Endothelial cell (in vitro differentiated cells): ENCODE results near the gene PNMT. TPM values are rescaled to one million over a fixed set of nuclear protein-coding genes. Genes with fewer than 3 reads are reported as not detected.

Experiments
- DNase-seq: peaks from one replicate; pipeline ENCODE4 v3.0.0; 2021; ENCODE audit warnings: low spot score
- H3K27ac Mint-ChIP-seq: one replicate; pipeline ENCODE4 v1.8.0; 2021; ENCODE audit warnings: mixed read lengths, inconsistent platforms; ENCODE audit not compliant: unreplicated experiment
- H3K27me3 Mint-ChIP-seq: one replicate; pipeline ENCODE4 v1.8.0; 2021; ENCODE audit warnings: mild to moderate bottlenecking, moderate library complexity, mixed read lengths, inconsistent platforms; ENCODE audit not compliant: unreplicated experiment
- H3K36me3 Mint-ChIP-seq: one replicate; pipeline ENCODE4 v1.8.0; 2021; ENCODE audit warnings: mild to moderate bottlenecking, low read depth, mixed read lengths, inconsistent platforms; ENCODE audit not compliant: unreplicated experiment
- H3K4me1 Mint-ChIP-seq: one replicate; pipeline ENCODE4 v1.8.0; 2021; ENCODE audit warnings: mild to moderate bottlenecking, mixed read lengths, inconsistent platforms; ENCODE audit not compliant: unreplicated experiment
- H3K4me3 Mint-ChIP-seq: one replicate; pipeline ENCODE4 v1.8.0; 2021; ENCODE audit warnings: mild to moderate bottlenecking, mixed read lengths, inconsistent platforms; ENCODE audit not compliant: unreplicated experiment
- H3K9me3 Mint-ChIP-seq: one replicate; pipeline ENCODE4 v1.8.0; 2021; ENCODE audit warnings: mixed read lengths, inconsistent platforms; ENCODE audit not compliant: unreplicated experiment
- total RNA-seq: library from RNA; stranded (reverse); fragmentation: NEBNext Ultra II Directional; extraction: Animal tissue kit (Norgen Biotek cat#: 25700); gene quantifications from one replicate; pipeline ENCODE4 v1.2.1, GENCODE V29; 2021; ENCODE audit not compliant: unreplicated experiment
- TF ChIP-seq, protein P1 (sequence below): fragments of 200-600 bp; sonication (generic); IDR thresholded peaks from one replicate; pipeline ENCODE4 v1.5.0; 2021; ENCODE audit warnings: antibody characterized with exemption; ENCODE audit not compliant: unreplicated experiment

The PNMT gene
- total RNA-seq, 1 donor from 2014 or later, result not detected

DNA sequence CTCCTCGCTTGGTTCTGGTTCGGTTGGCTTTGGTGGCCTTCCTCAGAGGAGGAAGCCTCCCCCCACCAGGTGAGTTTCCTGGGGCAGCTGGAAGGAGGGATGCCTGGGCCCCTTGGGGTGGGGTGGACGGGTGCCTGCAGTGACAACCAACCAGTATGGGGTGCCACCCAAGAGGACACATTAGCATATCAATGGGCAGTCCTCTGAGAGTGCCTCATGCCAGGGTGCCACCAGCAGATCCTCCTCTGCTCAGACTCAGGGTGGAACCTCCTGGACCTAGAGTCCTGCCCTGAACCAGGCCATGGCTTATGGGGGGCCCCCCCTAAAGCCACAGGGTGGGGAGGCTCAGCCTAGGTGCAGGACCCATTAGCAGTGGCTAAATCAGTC is 38.8 kb upstream of the PNMT start:
- H3K36me3 Mint-ChIP-seq, result no peaks in the 10 kb centered on the region
- peaks cover 19% of the 10 kb centered on the region for H3K27me3 Mint-ChIP-seq
- no peak for DNase-seq
- no peaks in the 10 kb centered on the region for H3K9me3 Mint-ChIP-seq
- no peak overlapping the region for H3K4me3 Mint-ChIP-seq
- TF ChIP-seq, protein P1, sequence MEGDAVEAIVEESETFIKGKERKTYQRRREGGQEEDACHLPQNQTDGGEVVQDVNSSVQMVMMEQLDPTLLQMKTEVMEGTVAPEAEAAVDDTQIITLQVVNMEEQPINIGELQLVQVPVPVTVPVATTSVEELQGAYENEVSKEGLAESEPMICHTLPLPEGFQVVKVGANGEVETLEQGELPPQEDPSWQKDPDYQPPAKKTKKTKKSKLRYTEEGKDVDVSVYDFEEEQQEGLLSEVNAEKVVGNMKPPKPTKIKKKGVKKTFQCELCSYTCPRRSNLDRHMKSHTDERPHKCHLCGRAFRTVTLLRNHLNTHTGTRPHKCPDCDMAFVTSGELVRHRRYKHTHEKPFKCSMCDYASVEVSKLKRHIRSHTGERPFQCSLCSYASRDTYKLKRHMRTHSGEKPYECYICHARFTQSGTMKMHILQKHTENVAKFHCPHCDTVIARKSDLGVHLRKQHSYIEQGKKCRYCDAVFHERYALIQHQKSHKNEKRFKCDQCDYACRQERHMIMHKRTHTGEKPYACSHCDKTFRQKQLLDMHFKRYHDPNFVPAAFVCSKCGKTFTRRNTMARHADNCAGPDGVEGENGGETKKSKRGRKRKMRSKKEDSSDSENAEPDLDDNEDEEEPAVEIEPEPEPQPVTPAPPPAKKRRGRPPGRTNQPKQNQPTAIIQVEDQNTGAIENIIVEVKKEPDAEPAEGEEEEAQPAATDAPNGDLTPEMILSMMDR, result no peak
- H3K27ac Mint-ChIP-seq, result no peak overlapping the region
- H3K4me1 Mint-ChIP-seq, result peaks cover 16% of the 10 kb centered on the region

- no peak overlapping the region for H3K27ac Mint-ChIP-seq
- H3K27me3 Mint-ChIP-seq, result peaks cover 19% of the 10 kb centered on the region
- no peak overlapping the region for H3K4me3 Mint-ChIP-seq
- DNase-seq, result no peak
- TF ChIP-seq, protein P1, result no peak
- H3K4me1 Mint-ChIP-seq, result peaks cover 16% of the 10 kb centered on the region
- H3K36me3 Mint-ChIP-seq, result no peaks in the 10 kb centered on the region
- H3K9me3 Mint-ChIP-seq, result no peaks in the 10 kb centered on the region
Observed at GRCh38 chr17:39629898-39630297, 38.4 kb upstream of the PNMT start.

GRCh38 chr17:39631403-39631802 is 36.9 kb upstream of the PNMT start:
- TF ChIP-seq, protein P1, result no peak
- Mint-ChIP-seq H3K4me1 (peaks cover 12% of the 10 kb centered on the region), H3K36me3 (no peaks in the 10 kb centered on the region), H3K27me3 (peaks cover 19% of the 10 kb centered on the region), H3K27ac (no peak overlapping the region), H3K4me3 (no peak overlapping the region), H3K9me3 (no peaks in the 10 kb centered on the region)
- DNase-seq, result no peak

- H3K4me3 Mint-ChIP-seq, result no peak overlapping the region
- H3K36me3 Mint-ChIP-seq, result no peaks in the 10 kb centered on the region
- no peaks in the 10 kb centered on the region for H3K9me3 Mint-ChIP-seq
- DNase-seq, result no peak
- H3K27ac Mint-ChIP-seq, result no peak overlapping the region
- TF ChIP-seq, protein P1, result no peak
- peaks cover 18% of the 10 kb centered on the region for H3K27me3 Mint-ChIP-seq
- H3K4me1 Mint-ChIP-seq, result peaks cover 12% of the 10 kb centered on the region
Observed at GRCh38 chr17:39632153-39632941, 35.9 kb upstream of the PNMT start.

DNA sequence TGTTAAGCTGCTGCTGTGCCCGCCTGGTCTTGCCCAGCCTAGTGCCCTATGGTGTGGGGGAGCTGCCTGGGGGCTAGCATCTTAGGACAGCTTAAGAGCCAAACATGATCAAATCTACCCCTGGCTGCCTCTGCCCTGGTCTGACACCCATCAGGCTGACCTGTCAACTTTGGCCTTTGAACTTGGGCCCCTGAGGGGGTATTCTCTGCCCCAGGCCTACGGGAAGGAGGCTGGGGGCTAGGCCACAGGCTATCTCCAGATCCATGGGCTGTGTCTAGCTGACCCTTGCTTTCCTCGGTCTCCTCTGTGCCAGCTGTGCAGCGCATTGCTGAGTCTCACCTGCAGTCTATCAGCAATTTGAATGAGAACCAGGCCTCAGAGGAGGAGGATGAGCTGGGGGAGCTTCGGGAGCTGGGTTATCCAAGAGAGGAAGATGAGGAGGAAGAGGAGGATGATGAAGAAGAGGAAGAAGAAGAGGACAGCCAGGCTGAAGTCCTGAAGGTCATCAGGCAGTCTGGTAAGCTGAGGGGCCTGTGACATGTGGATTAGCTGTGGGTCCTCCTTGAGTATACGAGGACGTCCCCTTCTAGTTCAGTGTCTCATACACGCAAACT is 34.6 kb upstream of the PNMT start:
- peaks cover 24% of the 10 kb centered on the region for H3K4me1 Mint-ChIP-seq

More for the DNA sequence above, 34.6 kb upstream of the PNMT start:
- DNase-seq, result no peak
- TF ChIP-seq, protein P1, result no peak
- no peak overlapping the region for H3K27ac Mint-ChIP-seq
- peaks cover 12% of the 10 kb centered on the region for H3K27me3 Mint-ChIP-seq
- no peaks in the 10 kb centered on the region for H3K9me3 Mint-ChIP-seq
- no peak overlapping the region for H3K4me3 Mint-ChIP-seq
- H3K36me3 Mint-ChIP-seq, result peaks cover 12% of the 10 kb centered on the region
